GM20431 (cell line): ENCODE data around the gene SLN.

Experiments
- in situ Hi-C: fragments of 300-500 bp; cut with MseI, MboI; formaldehyde crosslinking; loops from one replicate; pipeline ENCODE4 v1.15.0; 2020; ENCODE audit warnings: low sequenced_read_pairs; ENCODE audit not compliant: unreplicated experiment

The SLN gene

GRCh38 chr11:107659310-107659709 lies 52.5 kb downstream of the SLN start:
- in situ Hi-C loops: no loop called here
